Left ventricle myocardium inferior (tissue), 1 donor: ENCODE measurements around the gene PSD. TPM values are rescaled to one million over a fixed set of nuclear protein-coding genes. Genes with fewer than 3 reads are reported as not detected.

ENCODE experiments used
- DNase-seq: peaks from one replicate; pipeline ENCODE4 v3.0.0-alpha.2; 2020
- H3K27ac ChIP-seq: fragments of 200-600 bp; replicated peaks from 2 replicates; pipeline ENCODE4 v1.8.0; 2021
- H3K27me3 ChIP-seq: fragments of 200-600 bp; 2 replicates; pipeline ENCODE4 v1.8.0; 2021; ENCODE audit warnings: low read depth
- H3K36me3 ChIP-seq: fragments of 200-600 bp; 2 replicates; pipeline ENCODE4 v1.8.0; 2021
- H3K4me1 ChIP-seq: fragments of 200-600 bp; 2 replicates; pipeline ENCODE4 v1.8.0; 2021
- H3K4me3 ChIP-seq: fragments of 200-600 bp; 2 replicates; pipeline ENCODE4 v1.8.0; 2021; ENCODE audit warnings: mild to moderate bottlenecking, moderate library complexity
- H3K9me3 ChIP-seq: fragments of 200-600 bp; replicated peaks from 2 replicates; pipeline ENCODE4 v1.8.0; 2021
- intact Hi-C: fragments of 100-400 bp; cut with micrococcal nuclease; formaldehyde crosslinking; loops from one replicate; pipeline ENCODE4 v1.11.0; 2022
- total RNA-seq: library from RNA; stranded (reverse); fragmentation: NEBNext Ultra II Directional; extraction: Animal tissue kit (Norgen Biotek cat#: 25700); gene quantifications from one replicate; pipeline ENCODE4 v1.2.1, GENCODE V29; 2021
- TF ChIP-seq, protein P1 (sequence below): fragments of 200-600 bp; IDR thresholded peaks from 2 replicates; pipeline ENCODE4 v1.8.0; 2021; ENCODE audit warnings: antibody characterized with exemption, mild to moderate bottlenecking, borderline replicate concordance
- donor health status: DM: no; HTN: yes; CAD: no; lungs with severe emphysema.

Gene PSD
- total RNA-seq, 1 donor from 2014 or later: 0.93 TPM

GRCh38 chr10:102416695-102417094 lies 1.9 kb downstream of the PSD start:
- Histone ChIP-seq H3K27me3 (peaks cover 76% of the 10 kb centered on the region), H3K4me3 (no peak overlapping the region)

DNA sequence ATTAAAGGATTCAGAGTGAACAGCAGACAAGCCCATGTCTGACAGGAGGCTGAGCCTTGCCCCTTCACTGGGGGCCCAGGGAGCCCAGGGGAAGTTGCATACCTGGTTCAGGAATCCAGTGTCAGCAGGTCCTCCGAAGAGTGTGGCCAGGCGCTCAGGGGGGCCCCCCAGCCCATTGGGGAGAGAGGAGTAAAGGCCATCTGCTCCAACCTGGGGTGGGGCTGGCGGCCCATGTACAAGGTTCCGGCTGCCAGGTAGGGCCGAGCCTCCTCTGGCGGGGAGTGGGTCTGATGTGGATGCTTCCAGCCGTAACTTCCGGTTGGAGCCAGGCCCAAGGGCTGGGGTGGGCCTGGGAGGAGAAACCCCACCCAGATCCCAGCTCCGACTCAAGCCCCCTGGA lies 2.3 kb downstream of the PSD start:
- no peak overlapping the region for H3K4me3 ChIP-seq
- no peak overlapping the region for H3K27ac ChIP-seq
- H3K27me3 ChIP-seq: peaks cover 80% of the 10 kb centered on the region
- H3K4me1 ChIP-seq: peaks cover 24% of the 10 kb centered on the region
- TF ChIP-seq, protein P1, sequence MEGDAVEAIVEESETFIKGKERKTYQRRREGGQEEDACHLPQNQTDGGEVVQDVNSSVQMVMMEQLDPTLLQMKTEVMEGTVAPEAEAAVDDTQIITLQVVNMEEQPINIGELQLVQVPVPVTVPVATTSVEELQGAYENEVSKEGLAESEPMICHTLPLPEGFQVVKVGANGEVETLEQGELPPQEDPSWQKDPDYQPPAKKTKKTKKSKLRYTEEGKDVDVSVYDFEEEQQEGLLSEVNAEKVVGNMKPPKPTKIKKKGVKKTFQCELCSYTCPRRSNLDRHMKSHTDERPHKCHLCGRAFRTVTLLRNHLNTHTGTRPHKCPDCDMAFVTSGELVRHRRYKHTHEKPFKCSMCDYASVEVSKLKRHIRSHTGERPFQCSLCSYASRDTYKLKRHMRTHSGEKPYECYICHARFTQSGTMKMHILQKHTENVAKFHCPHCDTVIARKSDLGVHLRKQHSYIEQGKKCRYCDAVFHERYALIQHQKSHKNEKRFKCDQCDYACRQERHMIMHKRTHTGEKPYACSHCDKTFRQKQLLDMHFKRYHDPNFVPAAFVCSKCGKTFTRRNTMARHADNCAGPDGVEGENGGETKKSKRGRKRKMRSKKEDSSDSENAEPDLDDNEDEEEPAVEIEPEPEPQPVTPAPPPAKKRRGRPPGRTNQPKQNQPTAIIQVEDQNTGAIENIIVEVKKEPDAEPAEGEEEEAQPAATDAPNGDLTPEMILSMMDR: no peak
- intact Hi-C loops: no loop called here
- DNase-seq: peak; percentile 7
- no peaks in the 10 kb centered on the region for H3K9me3 ChIP-seq
- no peaks in the 10 kb centered on the region for H3K36me3 ChIP-seq

More at GRCh38 chr10:102416695-102417094, 1.9 kb downstream of the PSD start:
- H3K36me3 ChIP-seq: no peaks in the 10 kb centered on the region
- DNase-seq: no peak
- no peaks in the 10 kb centered on the region for H3K9me3 ChIP-seq
- intact Hi-C loops: no loop called here
- peaks cover 28% of the 10 kb centered on the region for H3K4me1 ChIP-seq
- TF ChIP-seq, protein P1: no peak
- H3K27ac ChIP-seq: no peak overlapping the region

DNA sequence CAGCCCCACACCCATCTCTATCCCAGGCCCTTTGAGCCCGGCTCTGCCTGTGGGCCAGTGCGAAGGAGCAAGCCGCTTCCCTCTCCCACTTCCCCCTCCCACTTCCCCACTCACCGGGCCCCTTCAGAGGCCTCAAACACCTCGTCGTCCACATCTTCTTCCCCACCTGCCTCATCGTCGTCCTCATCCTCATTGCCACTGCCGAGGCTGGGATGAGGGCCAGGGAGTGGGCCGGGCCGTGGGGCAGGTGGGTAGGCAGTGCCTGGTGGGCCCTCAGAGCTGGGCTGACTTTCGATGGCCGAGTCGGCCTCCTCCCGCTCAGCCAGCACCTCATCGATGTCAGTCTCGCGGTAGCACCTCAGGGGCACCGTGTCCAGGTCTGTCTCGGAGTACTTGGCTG lies 3.8 kb downstream of the PSD start:
- Histone ChIP-seq H3K4me1 (peaks cover 21% of the 10 kb centered on the region), H3K9me3 (no peaks in the 10 kb centered on the region), H3K4me3 (no peak overlapping the region), H3K27me3 (peaks cover 95% of the 10 kb centered on the region), H3K36me3 (no peaks in the 10 kb centered on the region), H3K27ac (no peak overlapping the region)
- TF ChIP-seq, protein P1: no peak
- intact Hi-C loops: no loop called here
- no peak for DNase-seq

DNA sequence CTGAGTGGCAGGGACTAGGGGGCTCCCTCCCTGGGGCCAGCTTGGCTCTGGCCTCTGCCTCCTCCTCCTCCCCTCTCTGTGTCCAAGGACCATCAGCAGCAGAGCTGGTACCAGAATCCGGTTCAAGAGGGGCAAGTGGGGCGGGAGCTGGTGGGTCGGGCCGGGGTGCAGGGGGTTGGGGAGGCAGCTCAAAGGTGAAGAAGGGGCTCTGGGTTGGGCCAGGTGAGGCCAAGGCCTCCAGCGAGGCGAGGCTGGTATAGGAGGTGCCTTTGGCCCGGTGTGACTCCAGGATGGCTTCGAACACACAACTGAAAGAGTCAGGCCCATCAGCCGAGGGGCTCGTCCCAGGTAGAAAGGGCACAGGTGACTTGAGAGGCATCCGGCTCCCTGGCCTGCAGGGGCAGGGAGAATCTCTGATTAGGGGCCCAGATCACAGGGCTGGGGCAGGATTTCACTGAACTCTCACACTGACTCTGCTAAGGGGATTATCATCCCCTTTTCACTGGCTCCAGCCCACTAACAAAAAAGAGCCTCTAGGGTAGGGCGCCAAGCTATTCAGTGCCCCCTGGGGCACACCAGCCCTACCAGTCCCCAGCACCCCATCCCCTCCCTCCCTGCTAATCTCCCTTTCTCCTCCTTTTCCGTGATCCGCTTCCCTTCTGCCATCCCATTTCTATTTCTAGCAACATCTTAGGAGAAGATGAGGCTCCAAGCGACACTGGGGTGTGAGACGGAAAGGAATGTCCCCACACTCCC lies 4.6 kb downstream of the PSD start:
- no peak overlapping the region for H3K4me3 ChIP-seq
- peaks cover 100% of the 10 kb centered on the region for H3K27me3 ChIP-seq
- TF ChIP-seq, protein P1: no peak
- H3K36me3 ChIP-seq: no peaks in the 10 kb centered on the region
- DNase-seq: peak; percentile 9
- H3K9me3 ChIP-seq: no peaks in the 10 kb centered on the region
- no peak overlapping the region for H3K27ac ChIP-seq
- intact Hi-C loops: no loop called here
- peaks cover 20% of the 10 kb centered on the region for H3K4me1 ChIP-seq

GRCh38 chr10:102413053-102413705 lies 5.4 kb downstream of the PSD start:
- Histone ChIP-seq H3K27me3 (peaks cover 99% of the 10 kb centered on the region), H3K36me3 (no peaks in the 10 kb centered on the region), H3K4me1 (peaks cover 22% of the 10 kb centered on the region), H3K9me3 (no peaks in the 10 kb centered on the region), H3K27ac (no peak overlapping the region), H3K4me3 (no peak overlapping the region)
- no peak for DNase-seq
- TF ChIP-seq, protein P1: no peak
- intact Hi-C loops: no loop called here
